ENCODE results near the gene NDUFA12.
"Not testable (repeated sequence)": the region's sequence is repeated elsewhere in the genome, so short reads cannot be mapped to it uniquely, and the experiment has no call there.

Gene NDUFA12

GRCh38 chr12:95003213-95003920 is at the start of gene NDUFA12:
TSS of gene NDUFA12 (minus strand) at chr12:95003697. CDS start at chr12:95003680, 17 bp downstream.
- peak; percentile 85 to 88 (median 85) for DNase-seq (ENCODE audit: low read depth in 3 of 3, low spot score in 1 of 3)

DNA sequence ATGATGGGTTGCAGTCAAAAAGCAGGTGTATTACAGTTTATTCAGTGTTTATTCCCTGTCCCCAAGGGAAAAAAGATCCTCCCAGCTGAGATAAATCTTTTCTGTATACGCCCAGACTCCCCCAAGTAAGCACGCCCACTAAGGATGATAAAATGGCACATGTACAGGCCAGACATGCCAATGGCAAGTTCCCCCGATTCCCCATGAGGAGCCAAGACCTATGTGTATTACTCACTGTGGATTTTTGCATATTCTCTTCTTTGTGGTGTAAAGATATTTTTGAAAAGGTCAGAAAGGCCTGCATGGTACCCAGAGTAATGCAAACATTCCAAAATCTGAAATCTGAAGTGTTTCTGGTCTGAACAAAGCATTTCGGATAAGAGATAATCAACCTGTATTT is 47.7 kb upstream of the NDUFA12 start:
- DNase-seq (ENCODE audit: low read depth in 3 of 3, low spot score in 1 of 3) = no peak

DNA sequence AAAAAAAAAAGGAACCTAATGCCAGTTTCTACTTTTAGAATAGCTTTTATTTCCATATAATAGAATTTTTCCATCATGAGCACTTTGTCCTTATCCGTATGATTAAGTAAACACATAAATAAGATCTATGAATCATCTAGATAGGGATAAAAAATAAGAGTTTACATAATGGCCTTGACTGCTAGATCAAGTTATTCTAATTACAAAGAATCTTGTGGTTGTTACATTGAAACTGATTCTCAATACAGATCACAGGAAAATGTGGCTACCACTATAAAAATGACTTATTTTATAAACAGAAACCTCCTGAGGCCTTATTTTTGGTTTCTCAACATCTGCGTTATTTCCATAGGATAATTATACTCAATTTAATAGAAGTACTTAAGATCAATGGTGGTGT is 34.4 kb upstream of the NDUFA12 start:
- no peak for DNase-seq (ENCODE audit: low read depth in 3 of 3, low spot score in 1 of 3)

DNA sequence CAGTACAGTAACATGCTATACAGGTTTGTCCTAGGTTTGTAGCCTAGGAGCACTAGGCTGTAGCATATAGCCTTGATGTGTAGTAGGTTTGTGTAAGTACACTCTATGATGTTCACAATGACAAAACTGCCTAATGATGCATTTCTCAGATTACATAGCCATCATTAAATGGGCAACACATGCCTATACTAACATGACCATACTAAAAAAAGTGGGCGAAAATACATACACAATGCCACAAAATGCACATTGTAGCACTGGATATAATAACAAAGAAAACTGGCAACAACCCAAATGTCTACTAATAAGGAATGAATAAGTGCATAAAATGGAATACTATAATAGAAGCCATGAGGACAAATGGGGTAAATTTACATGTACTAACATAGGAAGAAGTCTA is 31.3 kb upstream of the NDUFA12 start:
- DNase-seq (ENCODE audit: low read depth in 3 of 3, low spot score in 1 of 3) = no peak

GRCh38 chr12:95022477-95022876 is 19.0 kb upstream of the NDUFA12 start:
- no peak for DNase-seq (ENCODE audit: low read depth in 3 of 3, low spot score in 1 of 3)

- DNase-seq (ENCODE audit: low read depth in 3 of 3, low spot score in 1 of 3) = no peak
Measured at GRCh38 chr12:95017482-95017881, 14.0 kb upstream of the NDUFA12 start.

DNA sequence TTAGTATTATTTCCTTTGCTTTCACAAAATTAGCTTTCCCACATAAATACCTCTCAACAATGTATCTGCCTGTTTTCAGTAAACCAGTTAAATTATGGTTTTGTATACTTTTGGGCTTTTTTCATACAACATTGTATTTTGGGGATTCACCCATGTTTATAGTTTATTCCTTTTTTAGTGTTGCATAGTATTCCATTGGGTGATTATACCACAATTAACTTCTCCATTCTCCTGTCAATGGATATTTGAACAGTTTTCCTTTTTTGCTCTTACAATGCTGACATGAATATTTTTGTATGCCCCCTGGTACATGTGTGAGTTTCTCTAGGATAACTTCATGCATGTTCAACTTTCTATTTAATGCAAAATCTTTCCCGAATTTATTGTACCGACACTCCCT is 12.6 kb upstream of the NDUFA12 start:
- no peak for DNase-seq (ENCODE audit: low read depth in 3 of 3, low spot score in 1 of 3)

GRCh38 chr12:95014554-95014953 is 11.1 kb upstream of the NDUFA12 start:
- DNase-seq (ENCODE audit: low read depth in 3 of 3, low spot score in 1 of 3) = no peak

DNA sequence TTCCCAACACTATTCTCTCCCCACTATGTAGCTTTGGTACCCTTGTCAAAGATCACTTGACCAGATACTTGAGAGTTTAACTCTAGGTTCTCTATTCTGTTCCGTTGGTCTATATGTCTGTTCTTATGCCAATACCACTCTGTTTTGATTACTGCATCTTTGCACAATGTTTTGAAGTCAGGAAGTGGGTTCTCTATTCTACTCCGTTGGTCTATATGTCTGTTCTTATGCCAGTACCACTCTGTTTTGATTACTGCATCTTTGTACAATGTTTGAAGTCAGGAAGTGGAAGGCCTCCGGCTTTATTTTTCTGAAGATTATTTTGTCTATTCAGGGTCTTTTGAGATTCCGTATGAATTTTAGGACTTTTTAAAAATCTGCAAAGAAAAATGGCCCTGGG is 2.7 kb upstream of the NDUFA12 start:
- no peak for DNase-seq (ENCODE audit: low read depth in 3 of 3, low spot score in 1 of 3)

- DNase-seq (ENCODE audit: low read depth in 3 of 3, low spot score in 1 of 3) = no peak
Measured at GRCh38 chr12:95004610-95005009, 1.1 kb upstream of the NDUFA12 start.

DNA sequence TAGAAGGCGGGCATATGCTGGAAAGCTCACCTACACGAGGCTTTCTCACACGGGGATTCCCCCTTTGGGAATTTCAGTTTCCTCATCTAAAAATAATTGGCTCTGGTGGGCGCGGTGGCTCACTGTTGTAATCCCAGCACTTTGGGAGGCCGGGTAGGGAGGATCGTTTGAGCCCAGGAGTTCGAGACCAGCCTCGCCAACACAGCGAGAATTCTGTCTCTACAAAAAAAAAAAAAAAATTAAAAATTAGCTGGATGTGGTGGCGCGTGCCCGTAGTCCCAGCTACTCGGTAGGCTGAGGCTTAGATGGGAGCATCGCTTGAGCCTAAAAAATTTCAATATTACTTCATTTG is 400 bp upstream of the NDUFA12 start:
- no peak for DNase-seq (ENCODE audit: low read depth in 3 of 3, low spot score in 1 of 3)

- no peak for DNase-seq (ENCODE audit: low read depth in 3 of 3, low spot score in 1 of 3)
Measured at GRCh38 chr12:95002754-95003153, 743 bp downstream of the NDUFA12 start.

GRCh38 chr12:94998326-94998725 is 5.2 kb downstream of the NDUFA12 start:
- no peak for DNase-seq (ENCODE audit: low read depth in 3 of 3, low spot score in 1 of 3)

DNA sequence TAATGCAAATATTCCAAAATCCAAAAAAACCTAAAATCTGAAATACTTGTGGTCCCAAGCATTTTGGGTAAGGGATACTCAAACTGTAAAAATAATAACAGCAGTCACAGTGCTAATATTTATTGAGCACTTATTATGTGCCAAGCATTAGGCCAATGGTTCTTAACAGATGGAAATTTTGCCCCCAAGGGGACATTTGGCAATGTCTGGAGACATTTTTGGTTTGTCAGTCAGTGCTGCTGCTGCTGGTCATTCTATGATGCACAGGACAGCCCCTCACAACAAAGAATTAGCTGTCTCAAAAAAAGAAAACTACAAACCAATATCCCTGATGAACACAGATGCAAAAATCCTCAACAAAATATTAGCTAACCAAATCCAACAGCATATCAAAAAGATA is 5.8 kb downstream of the NDUFA12 start:
- DNase-seq (ENCODE audit: low read depth in 3 of 3, low spot score in 1 of 3) = no peak

DNA sequence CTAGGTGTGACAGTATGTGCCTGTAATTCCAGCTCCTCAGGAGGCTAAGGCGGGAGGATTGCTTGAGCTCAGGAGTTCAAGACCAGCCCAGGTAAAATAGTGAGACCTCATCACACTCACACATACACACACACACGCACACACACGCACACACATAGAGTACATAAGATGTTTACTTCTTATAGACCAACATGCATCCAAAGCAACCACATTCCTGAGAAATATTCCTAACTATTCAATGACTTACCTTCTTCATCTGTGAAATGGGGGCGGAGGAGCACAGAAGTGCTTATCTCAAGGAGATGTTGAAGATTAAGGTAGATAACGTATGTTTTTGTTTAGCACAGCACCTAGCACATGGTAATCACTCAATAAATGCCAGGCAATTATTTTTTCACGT is 6.4 kb downstream of the NDUFA12 start:
- DNase-seq (ENCODE audit: low read depth in 3 of 3, low spot score in 1 of 3) = no peak

DNA sequence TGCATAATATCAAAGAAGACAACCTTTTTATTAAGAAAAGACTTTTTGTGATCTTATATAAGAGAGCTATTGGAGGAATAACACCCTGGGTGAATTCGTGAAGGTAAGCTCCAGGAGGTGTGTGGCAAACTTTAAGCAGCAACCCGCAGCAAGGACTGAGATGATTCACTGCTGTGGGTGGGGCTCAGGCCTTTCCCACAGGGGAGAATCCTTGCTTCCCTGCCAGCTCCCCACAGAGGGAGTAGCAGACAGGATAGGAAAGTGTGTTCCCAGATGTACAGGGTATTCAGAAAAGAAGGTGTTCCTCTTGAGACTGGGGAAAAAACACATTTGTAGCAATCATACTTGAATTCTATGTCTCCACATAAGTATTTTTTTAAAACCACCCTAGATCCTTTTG is 9.2 kb downstream of the NDUFA12 start:
- no peak for DNase-seq (ENCODE audit: low read depth in 3 of 3, low spot score in 1 of 3)

GRCh38 chr12:94993855-94994254 is 9.6 kb downstream of the NDUFA12 start:
- not testable (repeated sequence) for DNase-seq (ENCODE audit: low read depth in 3 of 3, low spot score in 1 of 3)

GRCh38 chr12:94990222-94990621 is 13.3 kb downstream of the NDUFA12 start:
- DNase-seq (ENCODE audit: low read depth in 3 of 3, low spot score in 1 of 3) = no peak

DNA sequence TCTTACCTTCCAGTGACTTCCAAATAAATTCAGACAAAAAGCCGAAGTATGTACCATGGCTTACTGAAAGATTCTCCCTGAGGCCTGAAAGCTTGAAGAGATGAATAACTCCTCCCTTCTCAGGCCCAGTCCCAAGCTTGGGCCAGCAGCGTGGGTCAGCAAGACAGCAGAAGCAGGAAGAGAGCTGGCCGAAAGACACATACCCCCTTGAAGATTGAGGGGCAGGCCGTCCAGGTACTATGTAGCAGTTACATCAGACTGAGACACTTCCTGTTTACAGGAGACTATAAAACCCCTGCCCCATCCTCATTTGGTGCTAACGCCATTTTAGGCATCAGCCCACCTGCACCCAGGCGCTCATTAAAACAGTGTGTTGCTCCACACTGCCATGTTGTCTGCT is 15.0 kb downstream of the NDUFA12 start:
- DNase-seq (ENCODE audit: low read depth in 3 of 3, low spot score in 1 of 3) = no peak

DNA sequence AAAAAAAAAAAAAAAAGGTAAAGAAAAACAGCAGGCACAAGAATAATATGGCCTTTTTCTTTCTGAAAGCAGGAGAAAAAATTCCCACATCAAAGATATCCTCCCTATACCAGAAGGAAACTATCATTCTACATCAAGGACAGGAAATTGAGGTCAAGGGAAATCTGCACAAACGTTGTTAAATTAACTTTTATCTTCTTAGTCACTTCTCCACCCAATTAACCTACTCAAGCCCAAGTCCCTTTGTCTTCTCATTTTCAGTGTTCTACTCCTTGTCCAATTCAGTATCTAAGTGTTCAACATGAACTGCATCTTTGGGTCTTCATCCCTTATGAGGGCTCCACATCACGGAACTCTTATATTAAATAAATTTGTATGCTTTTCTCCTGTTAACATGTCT is 15.7 kb downstream of the NDUFA12 start:
- DNase-seq (ENCODE audit: low read depth in 3 of 3, low spot score in 1 of 3) = no peak

DNA sequence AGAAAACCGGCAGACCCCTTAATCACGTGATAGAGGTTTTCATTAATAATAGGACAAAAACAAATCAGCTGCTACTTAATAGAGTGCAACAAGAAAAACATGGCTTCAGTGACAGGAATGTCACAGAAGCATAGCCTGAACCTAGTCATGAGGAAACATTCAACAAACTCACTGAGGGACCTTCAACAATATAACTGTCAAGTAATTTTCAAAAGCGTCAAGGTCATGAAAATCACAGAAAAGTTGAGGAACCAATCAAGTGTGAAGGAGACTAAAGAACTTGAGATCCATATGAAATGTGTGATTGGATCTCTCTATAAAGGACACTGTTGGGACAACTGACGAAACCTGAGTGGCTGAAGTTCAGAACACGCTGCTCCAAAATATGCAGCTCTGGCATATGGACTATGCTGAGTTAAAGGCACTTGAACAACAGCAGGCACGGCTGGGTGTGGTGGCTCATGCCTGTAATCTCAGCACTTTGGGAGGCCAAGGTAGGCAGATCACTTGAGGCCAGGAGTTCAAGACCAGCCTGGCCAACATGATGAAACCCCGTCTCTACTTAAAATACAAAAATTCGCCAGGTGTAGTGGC is 16.3 kb downstream of the NDUFA12 start:
- DNase-seq (ENCODE audit: low read depth in 3 of 3, low spot score in 1 of 3) = no peak

GRCh38 chr12:94985099-94985498 is 18.4 kb downstream of the NDUFA12 start:
- not testable (repeated sequence) for DNase-seq (ENCODE audit: low read depth in 3 of 3, low spot score in 1 of 3)

DNA sequence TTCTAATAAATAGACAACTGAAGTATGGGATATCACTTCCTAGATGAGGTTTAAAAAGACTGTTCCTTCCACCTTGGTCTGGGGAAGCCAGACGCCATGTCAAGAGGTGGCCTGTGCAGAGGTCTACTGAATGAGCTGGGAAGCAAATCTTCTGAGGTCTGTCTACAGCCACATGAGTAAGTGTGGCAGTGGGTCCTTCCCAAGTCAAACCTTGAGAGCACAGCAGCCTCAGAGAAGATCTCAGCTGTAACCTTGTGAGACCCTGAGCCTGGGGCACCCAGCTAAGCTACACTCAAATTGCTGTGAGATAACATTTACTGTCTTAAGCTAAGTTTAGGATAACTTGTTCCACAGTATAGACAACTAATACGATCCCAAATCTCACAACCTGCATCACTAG is 20.2 kb downstream of the NDUFA12 start:
- DNase-seq (ENCODE audit: low read depth in 3 of 3, low spot score in 1 of 3) = no peak

Data from stimulated activated CD4-positive, alpha-beta T cell treated with anti-CD3 and anti-CD28 coated beads, TNF-alpha, amount 100 ng/mL, for 1 hour (primary cell).